HG02885 (cell line): ENCODE results near the gene PLEKHG5.

Experiments used
- ATAC-seq: cut with Tn5 transposase; IDR thresholded peaks from one replicate; pipeline ENCODE4 v1.9.1; 2021; ENCODE audit warnings: mild to moderate bottlenecking; ENCODE audit not compliant: unreplicated experiment, poor library complexity

Gene PLEKHG5, protein sequence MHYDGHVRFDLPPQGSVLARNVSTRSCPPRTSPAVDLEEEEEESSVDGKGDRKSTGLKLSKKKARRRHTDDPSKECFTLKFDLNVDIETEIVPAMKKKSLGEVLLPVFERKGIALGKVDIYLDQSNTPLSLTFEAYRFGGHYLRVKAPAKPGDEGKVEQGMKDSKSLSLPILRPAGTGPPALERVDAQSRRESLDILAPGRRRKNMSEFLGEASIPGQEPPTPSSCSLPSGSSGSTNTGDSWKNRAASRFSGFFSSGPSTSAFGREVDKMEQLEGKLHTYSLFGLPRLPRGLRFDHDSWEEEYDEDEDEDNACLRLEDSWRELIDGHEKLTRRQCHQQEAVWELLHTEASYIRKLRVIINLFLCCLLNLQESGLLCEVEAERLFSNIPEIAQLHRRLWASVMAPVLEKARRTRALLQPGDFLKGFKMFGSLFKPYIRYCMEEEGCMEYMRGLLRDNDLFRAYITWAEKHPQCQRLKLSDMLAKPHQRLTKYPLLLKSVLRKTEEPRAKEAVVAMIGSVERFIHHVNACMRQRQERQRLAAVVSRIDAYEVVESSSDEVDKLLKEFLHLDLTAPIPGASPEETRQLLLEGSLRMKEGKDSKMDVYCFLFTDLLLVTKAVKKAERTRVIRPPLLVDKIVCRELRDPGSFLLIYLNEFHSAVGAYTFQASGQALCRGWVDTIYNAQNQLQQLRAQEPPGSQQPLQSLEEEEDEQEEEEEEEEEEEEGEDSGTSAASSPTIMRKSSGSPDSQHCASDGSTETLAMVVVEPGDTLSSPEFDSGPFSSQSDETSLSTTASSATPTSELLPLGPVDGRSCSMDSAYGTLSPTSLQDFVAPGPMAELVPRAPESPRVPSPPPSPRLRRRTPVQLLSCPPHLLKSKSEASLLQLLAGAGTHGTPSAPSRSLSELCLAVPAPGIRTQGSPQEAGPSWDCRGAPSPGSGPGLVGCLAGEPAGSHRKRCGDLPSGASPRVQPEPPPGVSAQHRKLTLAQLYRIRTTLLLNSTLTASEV

DNA sequence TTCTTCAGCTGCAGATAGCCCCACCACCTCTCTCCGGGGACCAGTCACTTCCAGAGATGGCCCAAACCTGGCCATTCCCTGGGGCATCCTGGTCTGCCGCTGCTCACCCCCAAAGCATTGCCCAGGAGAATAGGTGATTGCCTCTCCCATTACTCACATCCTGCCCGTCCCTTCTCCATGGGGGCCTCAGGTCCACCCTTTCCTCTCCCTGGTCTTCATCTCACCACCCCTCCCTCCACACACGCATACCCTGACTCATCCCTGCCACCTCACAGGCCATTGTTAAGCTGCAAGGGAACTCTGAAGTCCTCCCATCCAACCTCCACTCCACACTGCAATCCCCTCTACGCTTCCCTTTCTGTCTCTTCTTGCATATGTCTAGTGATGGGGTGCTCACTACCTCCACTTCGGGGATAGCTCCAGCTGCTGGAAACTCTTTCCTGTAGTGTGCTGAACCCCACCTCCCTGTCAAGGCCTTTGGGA lies at the start of gene PLEKHG5:
PLEKHG5 (minus strand) TSS at position 188 of the 483 bp plus-strand sequence. CDS start 14,096 bp downstream, outside the sequence.
- ATAC-seq: no peak

DNA sequence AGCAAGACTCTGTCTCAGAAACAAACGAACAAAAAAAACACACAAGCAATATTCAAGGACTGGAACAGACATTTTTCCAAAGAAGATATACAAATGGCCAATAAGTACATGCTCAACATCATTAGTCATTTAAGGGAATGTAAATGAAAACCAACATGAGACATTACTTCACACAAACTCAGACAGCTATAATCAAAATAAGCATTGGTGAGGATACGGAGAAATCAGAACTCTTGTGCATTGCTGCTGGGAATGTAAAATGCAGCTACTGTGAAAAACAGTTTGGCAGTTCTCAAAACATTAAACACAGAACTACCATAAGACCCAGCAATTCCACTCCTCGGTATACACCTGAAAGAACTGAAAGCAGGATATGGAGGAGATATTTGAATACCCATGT lies 47.5 kb upstream of the PLEKHG5 start:
- no peak for ATAC-seq

DNA sequence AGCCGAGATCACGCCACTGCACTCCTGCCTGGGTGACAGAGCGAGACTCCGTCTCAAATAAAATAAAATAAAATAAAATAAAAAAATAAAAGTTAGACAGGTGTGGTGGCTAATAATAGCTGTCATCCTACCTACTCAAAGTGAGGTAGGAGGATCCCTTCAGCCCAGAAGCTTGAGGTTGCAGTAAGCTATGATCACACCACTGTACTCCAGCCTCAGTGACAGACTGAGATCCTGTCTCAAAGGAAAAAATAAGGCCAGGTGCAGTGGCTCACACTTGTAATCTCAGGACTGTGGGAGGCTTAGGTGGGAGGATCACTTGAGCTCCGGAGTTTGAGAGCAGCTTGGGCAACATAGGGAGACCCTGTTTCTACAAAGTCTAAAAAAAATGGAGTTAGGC lies 44.8 kb upstream of the PLEKHG5 start:
- ATAC-seq: no peak

DNA sequence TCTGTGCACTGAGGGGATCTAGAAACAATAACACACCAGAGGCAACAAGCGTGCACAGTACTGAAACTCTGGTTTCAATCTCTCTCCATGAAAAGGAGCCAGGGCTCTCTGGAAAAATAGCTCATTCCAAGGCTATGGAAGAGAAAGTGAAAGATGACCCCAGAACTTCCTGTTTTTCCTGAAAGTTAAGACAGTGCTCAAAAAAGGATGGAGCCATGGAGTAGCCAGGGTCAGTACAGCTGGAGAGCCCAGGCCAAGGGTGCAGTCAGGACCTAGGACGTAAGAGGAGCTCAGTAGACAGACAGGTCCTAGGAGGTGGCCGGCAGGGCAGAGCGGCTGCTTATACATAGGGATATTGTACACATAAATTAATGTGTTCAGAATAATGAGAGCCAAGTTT lies 43.7 kb upstream of the PLEKHG5 start:
- ATAC-seq: no peak

DNA sequence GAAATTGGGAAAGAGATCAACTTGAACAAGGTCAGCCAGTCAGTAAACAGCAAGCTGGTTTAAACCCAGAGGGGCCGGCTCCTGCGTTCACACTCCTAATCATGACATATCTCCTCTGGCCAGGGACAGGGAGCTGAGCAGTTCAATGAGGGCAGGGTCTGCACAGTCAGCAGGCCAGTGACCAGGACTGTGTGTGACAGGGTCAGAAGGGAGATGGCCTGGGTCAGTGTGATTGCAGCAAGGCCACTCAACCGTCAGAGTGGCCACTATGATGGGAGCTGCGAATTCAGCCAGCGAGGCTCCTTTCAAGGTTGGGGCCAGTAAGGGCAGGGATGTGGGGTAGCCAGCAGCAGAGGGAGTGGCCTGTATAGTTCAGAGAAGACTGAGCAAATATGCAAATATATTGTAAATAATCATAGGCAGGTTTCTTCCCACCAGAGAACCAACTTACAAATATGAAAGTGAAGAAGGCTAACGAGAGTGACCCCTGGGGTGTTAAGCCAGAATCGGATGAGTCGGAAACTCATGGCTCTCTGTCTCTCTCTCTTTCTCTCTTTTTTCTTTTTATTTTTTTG lies 42.9 kb upstream of the PLEKHG5 start:
- no peak for ATAC-seq

GRCh38 chr1:6531996-6532395 lies 40.5 kb upstream of the PLEKHG5 start:
- no peak for ATAC-seq

- ATAC-seq: no peak
Observed at GRCh38 chr1:6530504-6531160, 39.2 kb upstream of the PLEKHG5 start.

DNA sequence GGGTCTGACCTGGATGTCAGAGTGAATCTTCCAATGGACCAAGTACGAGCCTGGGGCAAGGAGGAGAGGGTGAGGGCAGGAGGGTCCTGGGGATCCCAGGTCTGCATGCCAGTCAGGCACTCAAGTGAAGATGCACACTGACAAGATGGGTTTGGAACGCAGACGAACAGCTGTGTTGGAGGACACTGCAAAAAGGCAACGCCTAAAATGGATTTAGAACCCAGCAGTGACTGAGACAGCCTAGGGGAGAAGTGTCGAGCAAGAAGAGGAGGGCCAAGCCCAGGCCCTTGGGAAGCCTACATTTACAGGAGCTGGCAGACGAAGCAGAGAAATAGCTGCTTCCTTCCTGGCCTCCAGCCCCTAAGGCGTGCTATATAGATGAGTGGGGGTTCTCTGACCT lies 37.0 kb upstream of the PLEKHG5 start:
- no peak for ATAC-seq

DNA sequence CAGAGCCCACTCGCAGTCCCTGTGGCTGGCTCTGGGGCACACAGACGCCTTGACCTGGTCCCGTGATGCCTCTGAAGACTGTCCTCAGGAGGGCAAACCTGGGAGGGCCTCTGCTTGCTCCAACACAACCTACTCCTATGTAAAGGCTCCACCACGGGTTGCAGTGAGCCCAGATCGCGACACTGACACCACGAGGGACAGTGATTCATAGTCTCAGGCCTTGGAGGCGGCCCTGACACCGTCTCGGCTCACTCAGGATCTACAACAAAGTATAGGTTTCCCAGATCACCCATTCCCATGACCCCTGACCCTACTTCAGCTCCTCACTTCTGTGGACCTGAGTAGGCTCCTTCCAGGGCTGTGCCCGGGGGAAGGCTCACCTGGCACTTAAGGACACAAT lies 34.8 kb upstream of the PLEKHG5 start:
- ATAC-seq: no peak

- no peak for ATAC-seq
Observed at GRCh38 chr1:6523566-6523965, 32.1 kb upstream of the PLEKHG5 start.

DNA sequence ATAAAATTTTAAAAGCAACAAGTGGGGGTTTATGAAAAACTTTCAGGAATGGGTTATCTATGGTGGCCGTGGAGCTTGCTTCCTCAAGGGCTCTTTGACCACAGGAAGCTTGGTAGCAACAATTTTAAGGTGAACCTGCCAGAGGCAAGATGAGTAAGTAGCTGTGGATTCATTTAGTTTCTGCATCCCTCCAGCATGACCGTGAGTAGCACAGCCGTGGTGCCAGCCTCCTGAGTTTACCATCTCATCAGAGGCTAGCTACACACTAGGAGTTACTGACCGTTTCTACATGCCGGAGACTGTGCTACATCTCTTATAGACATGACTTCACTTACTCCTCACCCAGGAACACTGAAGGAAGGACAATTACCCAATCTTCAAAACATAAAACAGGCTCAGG lies 30.1 kb upstream of the PLEKHG5 start:
- ATAC-seq: no peak

DNA sequence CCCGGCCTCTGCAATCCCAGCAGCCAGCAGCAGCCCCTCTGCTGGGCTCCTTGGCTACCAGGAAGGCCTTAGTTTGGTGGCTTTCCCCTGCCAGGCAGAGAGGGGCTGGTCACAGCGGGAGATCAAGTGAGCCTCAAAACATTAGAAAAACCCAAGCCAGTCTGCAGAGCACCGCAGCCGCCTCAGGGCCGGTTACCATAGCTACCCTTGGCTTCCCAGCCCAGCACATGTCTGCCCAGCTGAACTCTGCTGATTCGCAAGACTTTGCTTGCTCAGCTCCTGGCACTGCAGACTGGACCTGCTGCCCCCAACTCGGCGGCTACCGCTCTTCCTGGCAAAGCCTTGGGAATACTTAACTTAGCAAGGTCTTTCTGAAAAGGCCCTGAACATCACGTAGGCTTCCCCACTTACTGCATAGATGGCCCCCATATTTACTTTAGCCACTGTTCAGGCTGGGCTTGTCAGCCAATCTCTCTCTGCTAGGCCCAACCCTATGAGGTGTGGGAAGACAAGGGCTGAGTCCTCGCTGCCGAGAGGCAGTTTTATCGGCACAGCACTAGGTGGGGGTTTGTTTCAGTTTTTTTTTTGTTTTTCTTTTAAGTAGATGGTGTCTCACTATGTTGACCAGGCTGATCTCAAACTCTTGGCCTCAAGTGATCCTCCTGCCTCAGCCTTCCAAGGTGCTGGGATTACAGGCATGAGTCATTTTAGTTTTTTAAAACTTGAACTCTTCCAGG lies 28.6 kb upstream of the PLEKHG5 start:
- ATAC-seq: no peak

GRCh38 chr1:6519491-6519934 lies 28.0 kb upstream of the PLEKHG5 start:
- no peak for ATAC-seq

DNA sequence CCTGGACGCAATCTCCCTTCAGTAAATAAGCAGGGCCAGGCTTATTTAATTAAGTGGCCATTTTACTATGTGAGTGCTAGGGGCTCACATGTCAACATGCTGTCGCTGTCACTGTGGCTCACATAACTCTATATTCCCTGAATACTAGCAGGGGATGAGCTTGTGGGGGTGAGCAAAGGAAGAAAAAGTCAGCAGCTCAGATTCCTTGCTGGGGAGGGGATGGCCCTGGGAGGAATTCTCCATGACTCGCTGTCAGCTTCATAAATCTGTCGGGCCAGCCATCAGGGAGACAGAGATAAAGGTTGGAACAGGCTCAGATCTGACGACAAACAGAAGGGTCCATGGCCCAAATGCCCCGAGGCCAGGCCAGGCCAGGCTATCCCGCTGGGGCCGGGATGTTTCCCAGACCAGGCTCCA lies 26.0 kb upstream of the PLEKHG5 start:
- no peak for ATAC-seq

GRCh38 chr1:6515771-6516170 lies 24.3 kb upstream of the PLEKHG5 start:
- ATAC-seq: no peak

DNA sequence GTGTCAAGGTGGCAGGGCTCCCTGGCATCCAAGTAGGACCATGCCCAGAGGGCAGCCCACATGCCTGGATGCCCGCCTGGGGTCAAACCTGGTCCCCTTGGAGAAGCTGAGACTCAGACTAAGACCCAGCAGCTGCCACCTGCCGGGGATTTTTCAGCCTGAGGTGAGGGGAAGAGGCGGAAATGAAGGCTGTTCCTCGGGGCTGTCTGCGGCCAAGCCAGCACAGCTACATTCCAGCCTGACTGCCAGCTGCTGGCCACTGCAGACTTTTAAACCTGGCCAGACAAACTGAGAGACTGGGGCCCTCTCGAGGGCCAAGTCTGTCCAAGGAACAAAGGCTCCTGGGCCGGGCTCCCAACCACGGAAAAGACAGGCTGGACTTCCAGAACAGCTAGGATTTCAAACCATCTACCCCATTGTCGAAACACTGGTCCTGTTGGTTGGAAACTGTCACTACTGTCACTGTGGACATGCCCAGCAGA lies 21.9 kb upstream of the PLEKHG5 start:
- ATAC-seq: no peak

DNA sequence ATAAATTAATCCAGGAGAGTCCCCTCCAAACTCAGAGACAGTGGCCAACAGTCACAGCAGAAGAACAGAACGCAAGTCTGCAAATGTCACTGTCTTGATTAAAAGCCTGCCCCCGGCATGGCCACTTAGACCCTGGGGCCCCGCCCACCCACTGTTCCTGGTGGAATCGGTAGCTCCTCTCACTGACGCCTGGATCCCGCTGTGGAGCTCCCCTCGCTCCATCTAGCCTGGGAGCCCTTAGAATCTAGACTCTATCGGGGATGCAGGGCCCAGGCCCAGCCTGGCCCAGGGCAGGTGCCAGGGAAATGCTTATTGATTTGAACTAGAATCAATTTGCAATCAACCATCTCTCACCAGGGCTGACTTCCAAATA lies 21.4 kb upstream of the PLEKHG5 start:
- no peak for ATAC-seq

DNA sequence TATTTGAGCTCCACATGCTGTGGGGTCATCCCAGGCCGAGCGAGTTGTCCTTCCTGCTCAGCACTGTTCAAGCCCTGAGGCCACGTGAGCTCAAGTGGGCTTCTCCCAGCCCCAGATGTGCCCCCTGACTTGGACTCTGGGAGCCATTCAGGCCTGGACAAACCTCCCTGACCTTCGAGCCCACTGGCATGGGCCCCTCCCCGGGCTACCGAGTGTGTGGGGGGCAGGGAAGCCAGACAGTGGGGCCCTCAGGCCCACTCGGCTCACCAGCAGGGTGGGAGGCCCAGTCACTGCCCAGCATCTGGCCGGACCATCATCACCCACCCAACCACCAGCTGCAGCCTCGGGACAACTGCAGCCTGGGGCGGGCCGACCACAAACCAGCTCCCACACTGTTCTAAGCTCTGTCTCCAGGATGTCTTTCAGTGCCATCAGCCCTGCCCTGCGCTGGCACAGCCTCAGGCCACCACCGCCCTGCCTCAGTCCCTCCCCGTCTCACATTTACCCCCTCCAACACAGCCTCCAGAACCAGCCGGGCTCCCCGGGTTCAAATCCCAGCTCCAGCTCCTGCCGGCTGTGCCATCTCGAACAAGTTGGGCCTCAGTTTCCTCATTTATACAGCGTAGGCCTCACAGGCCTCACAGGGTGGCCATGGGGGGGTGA lies 20.9 kb upstream of the PLEKHG5 start:
- no peak for ATAC-seq
